HG02981 (cell line): ENCODE data around the gene ODC1.
A peak's percentile ranks its signal among the peaks of the same experiment; 100 is the strongest.
"Not testable (repeated sequence)": the region's sequence is repeated elsewhere in the genome, so short reads cannot be mapped to it uniquely, and the experiment has no call there.

Source experiments
- ATAC-seq: cut with Tn5 transposase; IDR thresholded peaks from one replicate; pipeline ENCODE4 v1.9.1; 2021; ENCODE audit warnings: mild to moderate bottlenecking, moderate library complexity; ENCODE audit not compliant: unreplicated experiment

The ODC1 gene

DNA sequence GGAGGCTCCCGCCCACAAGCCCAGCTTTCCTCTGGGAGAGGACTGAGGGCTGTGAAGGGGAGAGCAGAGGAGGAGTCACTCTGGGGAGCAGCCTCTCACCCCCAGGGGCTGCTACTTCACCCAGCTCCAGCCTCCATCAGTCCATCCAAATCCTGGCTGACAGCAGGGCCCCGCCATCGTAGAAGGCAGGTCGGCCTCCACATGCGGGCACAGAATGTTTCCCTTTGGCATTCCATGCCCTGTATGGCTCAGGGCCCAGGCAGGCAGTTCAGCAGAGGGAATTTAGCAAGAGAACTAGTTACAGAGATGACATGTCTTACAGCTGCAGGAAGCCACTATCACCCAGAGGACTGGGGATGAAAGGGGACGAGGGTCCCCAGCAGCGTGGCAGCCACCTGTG lies 6.4 kb upstream of the ODC1 start:
- no peak for ATAC-seq

DNA sequence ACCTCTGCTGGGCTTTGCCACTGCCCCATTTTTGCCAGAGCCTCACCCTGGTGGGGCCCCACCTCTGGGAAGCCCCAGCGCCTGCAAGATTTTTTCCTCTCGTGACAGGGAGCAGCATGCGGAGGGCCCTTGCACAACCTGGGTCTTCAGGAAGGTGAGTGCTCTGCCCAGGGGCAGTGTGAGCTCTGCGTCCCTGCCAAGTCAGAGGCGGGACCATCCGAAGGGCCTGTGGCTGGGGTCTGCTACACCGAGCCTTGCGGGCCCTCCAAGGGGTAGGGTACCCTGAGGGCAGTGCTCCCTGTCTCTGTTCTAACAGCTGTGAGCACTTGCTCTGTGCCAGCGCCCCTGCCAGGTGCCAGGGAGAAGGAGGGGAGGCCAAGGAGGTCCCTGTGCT lies 5.8 kb upstream of the ODC1 start:
- ATAC-seq: no peak

DNA sequence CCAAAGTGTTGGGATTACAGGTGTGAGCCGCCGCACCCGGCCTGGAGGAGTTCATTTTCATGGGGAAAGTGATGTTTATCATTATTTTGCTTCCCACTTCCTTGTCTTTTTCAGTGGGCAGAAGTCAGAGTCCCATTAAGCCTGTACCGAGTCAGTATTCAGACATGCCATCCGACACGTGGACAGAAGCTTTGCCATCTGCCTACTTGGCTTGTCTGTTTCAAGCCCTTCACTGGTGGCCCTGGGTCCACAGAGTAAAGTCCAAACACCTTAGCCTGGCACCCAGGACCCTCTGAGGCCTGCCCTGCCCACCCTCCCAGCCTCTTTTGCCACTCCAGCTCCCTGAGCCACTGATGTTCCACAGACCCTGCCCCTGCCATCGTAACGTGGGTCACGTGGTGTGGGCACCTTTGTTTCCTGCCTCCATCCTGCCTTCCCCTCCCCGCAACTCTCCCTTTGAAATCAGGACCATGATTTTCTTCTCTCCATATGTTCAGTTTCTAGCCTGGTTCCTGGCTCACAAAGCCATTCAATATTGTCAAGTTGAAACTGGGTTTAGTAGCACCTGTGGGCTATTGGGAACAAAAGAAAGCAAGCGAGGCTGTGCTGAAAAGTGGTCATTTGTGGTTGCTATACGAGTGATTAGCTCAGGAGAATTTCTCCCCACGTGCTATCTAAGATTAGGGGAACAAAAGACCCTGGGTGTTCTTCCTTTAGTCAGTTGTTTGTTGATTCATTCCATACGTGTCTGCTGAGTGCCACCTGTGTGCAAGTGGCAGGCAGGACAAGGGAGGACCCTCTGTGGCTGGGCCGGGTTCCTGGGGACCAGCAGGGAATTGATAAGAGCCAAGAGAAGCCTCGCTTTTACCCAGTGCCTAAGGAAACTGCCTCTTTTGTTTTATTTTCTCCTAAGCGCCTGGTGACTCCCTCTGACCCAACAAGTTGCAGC lies 5.1 kb upstream of the ODC1 start:
- no peak for ATAC-seq

DNA sequence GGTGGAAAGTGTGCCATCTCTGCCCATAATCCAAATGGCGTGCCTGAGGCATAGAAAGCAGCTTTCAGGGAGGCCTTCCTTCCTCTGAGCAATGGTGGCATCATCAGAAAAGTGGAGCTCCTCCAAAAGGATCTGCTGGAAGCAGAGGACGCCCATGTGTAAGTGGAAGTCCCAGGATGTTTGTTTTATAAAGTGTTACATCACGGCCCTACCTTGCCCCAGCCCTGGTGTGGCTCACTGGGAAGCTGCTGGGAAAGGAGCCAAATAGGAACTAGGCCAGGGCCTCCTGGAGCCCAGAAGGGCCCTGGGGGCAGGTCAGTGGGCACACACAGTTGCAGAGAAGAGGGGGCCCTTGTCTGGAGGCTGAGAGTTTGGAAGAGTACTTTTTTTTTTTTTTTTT lies 4.2 kb upstream of the ODC1 start:
- ATAC-seq: no peak

DNA sequence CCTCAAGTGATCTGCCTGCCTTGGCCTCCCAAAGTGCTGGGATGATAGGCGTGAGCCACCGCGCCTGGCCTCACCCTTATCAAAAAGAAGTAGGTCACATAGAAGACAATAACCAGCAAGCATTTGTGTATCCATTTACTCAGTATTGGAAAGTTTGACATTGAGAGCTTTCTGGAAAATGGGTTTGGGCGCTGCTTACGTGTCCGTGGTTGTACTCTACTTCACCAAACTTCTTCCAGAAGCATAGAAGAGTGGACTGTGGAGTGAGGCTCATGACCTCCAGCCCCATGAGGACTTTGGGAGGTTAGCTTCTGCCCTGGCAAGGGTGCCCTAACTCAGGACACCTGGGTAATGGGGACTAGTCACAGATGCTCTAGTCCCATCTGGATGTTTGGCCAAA lies 3.7 kb upstream of the ODC1 start:
- no peak for ATAC-seq

DNA sequence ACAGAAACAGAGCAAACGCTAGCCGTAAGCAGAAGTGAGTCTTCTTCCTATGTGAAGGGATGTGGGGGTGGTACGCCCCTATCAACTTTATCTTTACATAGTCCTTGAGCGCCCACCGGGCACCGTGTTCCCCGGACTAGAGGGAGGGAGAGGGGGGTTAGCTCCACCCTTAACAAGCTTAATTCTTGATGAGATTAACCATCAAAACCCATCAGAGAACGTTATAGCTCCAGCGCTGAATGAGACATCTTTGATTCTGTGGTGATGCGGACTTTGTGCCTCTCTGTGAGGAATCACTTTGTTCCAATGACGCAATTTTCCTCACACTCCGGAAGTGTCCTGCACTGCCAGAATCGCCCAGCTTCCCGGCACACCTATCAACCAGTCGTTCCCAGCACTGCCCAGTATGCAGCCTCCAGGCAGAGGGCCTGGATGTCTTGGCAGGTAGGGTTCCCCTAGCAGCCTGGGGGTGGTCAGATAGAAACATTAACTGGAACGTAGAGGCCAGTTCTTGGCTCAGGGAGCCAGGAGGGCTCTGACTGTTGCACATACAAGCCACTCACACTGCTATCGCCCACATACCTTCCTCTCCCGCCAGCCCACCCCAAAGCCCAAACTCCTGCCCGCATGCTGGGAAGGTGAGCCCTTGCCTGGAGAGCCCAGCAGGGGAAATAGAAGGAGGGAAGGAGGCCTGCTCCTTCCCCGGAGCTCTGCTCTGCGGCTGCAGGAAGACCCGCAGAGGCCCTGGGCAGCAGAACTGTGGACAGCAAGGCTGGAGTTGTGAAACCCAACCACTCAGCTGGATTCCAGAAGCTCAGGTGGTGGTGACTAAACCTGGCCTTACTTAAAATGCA lies 1.9 kb upstream of the ODC1 start:
- no peak for ATAC-seq

DNA sequence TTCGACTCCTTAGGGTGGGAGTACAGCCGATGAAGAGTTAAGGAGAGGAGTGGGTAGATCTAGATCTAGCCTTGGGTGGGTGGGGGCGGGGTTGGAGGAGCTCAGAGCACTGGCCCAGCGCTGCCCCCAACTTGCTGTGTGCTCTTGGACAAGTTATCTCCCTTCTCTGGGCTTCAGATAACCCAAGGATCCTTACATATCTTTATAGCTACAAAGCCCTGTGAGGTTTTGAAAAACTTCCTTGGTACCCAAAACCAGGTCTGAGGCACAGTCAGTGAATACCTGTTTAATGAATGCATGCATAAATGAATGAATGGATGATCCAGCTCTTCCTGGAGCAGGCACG lies 1.3 kb upstream of the ODC1 start:
- ATAC-seq: no peak

DNA sequence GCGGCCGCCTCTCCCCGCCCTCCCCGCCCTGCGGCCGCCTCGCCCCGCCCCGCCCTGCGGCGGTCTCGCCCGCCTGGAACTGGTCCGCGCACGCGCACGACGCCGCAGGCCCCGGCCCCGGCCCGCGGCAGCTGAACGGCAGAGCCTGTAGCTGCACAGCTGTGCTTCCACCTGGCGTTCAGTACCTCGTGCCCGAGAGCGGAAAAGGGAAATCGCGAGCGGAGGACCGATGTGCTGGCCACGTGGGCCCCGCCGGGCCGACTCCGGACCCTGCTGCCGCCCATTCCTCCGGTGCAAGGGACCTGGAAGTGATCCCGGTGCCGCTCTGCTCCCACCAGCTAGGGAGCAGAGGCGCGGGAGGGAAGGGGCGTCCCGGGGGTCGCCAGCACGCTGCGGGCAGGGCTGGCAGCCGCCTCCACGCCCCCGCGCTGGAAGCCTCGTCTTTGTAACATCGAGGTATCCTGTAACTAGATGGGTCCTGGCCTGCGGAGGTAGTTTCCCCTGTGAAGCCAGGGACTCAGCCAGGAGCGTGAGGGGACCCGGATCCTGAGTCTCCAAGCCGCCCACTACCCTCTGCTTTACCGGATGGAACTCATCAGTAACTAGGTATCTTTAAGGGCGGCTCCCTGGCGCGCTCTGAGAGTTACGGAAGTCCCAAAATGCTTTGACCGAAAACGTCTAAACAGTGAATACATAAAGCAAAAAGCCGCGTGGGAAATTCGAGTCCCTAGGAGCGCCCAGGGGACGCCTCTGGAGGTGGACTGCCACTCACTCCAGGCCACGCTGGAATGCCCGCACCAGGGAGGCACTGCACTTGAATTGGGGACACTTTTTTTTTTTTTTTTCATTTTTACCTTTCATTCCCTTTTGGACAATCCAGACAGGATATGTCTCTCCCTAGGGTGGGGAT lies 704 bp upstream of the ODC1 start:
- ATAC-seq: peak; percentile 54

DNA sequence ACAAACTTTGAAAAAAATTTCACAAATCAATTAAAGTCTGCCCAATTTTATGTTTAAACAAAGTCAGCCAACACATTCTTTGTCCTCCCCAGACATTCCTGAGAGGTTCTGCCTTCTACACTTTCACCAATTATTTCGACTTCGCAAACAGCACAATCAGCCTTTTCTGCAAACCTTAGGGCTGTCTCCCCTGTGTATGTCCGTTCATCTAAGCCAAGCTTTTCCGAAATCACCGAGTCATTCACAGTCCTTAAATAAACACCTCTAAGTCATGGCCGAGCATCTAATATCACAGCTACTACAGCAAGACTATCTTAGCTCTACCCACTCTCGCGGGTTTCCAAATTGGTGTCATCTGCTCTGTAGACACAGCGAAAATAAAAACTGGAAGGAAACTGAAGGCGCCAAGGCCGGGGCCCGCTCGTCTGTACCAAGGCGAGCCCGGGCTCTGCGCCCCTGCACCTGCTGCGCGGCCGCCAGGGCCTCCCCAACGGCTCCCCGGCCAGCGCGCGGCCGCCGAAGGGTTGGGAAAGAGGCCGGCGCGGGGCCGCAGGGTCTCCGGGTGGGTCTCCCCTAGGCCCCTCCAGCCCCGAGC lies 730 bp downstream of the ODC1 start:
- peak; percentile 15 for ATAC-seq

DNA sequence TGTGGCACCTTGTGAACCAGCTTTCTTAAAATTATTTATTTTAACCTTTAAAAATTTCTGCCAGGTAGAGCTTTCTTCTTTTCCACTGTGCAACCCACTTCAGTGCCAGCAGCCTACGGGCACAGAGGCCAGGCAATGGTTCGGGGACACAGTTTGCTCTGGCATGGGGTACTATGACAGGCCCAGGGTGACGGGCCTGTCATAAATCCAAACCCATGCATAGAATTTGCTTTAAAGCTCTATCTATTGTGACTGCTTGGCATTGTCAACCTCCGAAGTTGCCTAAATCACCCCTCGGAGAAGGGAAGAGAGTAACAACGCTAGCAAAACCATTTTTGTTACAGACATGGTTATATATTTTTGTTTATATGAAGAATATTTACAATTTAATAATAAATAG lies 1.5 kb downstream of the ODC1 start:
- no peak for ATAC-seq

DNA sequence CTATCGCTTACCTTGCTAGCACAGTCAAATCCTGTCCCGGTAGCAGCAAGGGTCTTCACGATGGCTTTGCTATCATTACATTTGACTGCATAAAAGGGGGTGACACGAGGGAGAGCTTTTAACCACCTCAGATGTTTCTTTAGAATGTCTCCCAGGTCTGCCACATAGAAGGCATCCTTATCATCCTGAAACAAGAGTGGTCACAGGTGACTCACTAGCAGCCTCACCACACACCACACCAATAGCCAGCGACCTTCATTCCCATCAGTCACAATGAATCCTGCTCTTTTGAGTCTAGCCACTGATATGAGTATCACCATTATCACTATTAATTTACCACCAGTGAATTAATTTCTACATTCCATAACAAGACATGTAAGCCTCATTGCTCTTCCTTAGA lies 3.7 kb downstream of the ODC1 start:
- no peak for ATAC-seq

DNA sequence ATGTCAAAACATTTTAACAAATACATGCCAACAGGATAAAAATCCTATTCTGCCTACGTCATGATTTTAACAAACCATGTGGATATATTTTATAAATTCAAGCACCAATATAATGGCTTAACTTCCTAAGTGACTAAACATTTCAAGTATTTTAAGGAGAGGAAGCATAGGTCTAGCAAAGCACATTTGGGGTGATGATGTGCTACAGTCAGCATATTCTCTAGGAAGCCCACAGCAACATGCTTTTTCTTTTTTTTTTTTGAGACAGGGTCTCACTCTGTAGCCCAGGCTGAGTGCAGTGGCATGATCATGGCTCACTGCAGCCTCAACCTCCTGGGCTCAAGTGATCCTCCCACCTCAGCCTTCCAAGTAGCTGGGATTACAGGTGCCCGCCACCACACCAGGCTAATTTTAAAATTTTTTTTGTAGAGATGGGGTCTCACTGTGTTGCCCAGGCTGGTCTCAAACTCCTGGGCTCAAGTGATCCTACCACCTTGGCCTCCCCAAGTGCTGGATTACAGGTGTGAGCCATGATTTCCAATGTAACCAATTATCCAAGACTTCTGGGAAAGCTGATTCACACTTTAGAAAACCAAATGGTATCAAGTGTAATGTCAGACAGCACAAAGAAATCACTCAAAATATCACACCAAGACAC lies 5.5 kb downstream of the ODC1 start:
- not testable (repeated sequence) for ATAC-seq

DNA sequence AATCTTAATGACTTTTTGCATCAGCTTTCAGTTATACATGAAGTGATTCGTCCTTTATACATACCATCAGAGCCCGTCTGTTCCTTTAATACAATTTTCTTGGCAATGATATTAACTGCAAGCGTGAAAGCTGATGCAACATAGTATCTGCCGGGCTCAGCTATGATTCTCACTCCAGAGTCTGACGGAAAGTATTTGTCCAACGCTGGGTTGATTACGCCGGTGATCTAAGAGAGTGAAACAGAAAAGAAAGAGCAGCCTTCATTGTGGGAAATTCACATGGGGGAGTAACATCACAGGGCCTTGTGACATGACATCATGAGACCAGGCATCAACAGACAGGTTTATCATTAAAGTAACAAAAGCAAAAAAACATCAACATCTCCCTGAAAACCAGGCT lies 6.2 kb downstream of the ODC1 start:
- ATAC-seq: no peak

DNA sequence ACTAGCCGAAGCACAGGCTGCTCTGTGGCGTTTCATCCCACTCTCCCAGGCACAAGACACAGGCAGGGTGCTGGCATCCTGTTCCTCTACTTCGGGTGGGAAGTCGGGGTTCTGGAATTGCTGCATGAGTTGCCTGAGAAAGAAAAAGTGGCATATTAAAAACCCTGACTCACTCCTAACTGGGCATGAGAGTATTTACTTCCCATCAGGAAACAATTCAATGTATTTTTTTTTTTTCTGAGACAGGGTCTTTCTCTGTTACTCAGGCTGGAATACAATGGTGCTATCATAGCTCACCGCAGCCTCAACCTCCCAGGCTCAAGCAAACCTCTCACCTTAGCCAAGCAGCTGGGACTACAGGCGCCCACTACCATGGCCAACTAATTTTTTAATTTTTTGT lies 7.4 kb downstream of the ODC1 start:
- no peak for ATAC-seq

DNA sequence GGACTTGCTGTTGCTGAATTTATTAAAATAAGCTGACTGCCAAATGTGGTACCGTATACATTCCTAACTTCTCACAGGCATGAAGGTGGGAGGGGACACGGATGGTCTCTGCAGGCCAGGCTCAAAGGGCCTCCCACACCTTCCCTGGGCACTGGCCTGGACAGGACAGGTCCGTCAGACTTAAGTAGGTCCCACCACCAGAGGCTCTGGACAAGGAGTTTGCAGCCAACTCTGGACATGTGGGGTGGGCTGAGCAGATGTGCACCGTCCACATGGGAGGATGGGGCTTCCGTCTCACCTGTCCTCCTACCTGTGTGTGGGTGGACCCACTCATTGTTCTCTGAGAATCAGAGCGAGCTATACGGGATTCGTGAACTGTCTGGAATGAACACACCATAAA lies 8.2 kb downstream of the ODC1 start:
- no peak for ATAC-seq

DNA sequence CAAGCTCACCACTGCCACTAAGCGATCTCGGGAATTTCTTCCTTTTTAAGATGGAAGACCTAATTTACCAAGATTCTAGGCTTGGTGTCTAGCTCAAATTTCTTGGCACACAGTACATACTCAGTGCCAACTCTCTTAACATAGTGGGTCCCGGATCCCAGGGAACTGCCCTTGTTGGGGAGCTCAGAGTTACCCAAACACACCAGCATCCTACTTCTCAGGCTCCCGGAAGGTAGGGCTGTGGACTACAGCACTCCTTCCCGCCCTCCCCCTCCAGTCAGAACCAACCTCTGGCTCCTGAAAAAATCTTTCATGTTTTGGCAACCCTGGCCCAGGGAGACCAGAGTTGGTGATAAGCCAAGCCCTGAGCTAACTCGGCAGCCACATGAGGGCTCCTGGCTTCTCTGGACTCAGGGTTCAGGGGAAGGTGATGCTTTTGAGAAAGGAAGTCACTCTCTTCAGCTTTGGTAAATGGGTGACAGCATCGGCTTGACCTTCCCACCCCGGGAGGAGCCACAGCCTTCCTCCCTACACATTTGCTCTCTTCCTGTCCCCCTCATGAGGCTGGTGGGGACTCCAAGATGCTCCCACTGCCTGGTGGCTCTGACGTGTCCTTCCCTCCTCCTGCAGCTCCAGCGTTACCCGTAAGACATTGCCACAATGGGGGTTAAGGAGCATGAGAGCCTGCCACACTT lies 8.8 kb downstream of the ODC1 start:
- no peak for ATAC-seq

DNA sequence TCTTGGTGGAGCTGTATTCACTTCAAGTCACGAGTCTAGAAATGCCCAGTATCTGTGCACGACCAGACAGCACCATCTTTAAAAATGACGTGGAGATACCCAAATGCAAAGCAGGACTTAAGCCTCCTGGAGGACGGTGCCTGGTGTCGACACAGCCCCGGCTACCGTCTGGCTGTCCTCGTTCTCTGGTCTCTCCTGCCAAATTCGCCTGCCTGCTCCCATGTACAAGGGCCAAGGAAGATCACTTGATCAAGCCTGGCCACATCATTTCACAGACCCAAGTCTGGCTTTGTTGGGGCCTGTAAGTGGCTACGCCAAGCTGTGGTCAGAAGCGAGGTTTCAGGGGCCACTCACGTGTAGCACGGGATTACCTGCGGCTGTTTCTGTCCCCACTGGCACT lies 9.4 kb downstream of the ODC1 start:
- no peak for ATAC-seq

DNA sequence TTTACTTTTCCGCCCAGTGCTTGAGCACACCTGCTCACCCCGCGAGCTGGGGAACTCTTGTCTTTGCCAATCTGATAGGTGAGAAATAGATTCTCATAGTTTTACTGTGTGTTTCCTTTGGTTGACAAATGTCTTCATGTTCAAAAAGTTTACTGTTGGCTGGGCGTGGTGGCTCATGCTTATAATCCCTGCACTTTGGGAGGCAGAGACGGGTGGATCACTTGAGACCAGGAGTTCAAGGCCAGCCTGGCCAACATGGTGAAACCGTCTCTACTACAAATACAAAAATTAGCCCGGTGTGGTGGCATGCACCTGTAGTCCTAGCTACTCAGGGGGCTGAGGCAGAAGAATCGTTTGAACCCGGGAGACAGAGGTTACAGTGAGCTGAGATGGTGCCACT lies 10.3 kb downstream of the ODC1 start:
- no peak for ATAC-seq

DNA sequence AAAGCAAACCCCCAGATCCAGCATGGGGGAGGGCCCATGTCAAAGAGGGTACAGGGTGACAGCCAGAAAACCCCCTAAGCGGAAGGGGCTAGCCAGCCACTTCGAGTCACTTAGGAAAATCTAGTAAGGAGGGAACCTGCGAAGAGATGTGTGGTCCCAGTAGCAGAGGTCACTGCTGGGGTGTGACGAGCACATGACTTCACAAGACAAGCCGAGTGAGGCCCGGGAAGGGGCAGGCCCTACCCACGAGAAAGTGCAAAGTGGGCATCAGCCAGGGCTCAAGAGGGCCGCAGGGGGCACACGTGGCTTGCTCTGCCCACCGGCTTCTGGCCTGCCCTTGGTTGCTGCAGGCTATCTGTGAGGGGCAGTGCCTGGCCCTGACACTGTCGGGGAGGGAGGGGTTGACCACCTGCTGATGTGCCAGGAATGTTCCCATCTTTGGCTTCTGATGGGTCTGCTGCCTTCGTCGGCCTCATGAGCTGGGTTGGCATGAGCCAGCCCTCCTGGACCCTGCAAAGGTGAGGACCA lies 11.5 kb downstream of the ODC1 start:
- no peak for ATAC-seq
